Measurements from ENCODE around the gene RTN4RL1.
"Not testable (repeated sequence)": the region's sequence is repeated elsewhere in the genome, so short reads cannot be mapped to it uniquely, and the experiment has no call there.

The RTN4RL1 gene

GRCh38 chr17:1895479-1895878, 129.7 kb downstream of the RTN4RL1 start:
- not testable (repeated sequence) for H3K4me3 Mint-ChIP-seq, ATAC-seq, H3K27ac Mint-ChIP-seq, H3K9me3 Mint-ChIP-seq, H3K27me3 Mint-ChIP-seq
- Mint-ChIP-seq H3K36me3 (peaks cover 70% of the 10 kb centered on the region), H3K4me1 (peaks cover 11% of the 10 kb centered on the region)

DNA sequence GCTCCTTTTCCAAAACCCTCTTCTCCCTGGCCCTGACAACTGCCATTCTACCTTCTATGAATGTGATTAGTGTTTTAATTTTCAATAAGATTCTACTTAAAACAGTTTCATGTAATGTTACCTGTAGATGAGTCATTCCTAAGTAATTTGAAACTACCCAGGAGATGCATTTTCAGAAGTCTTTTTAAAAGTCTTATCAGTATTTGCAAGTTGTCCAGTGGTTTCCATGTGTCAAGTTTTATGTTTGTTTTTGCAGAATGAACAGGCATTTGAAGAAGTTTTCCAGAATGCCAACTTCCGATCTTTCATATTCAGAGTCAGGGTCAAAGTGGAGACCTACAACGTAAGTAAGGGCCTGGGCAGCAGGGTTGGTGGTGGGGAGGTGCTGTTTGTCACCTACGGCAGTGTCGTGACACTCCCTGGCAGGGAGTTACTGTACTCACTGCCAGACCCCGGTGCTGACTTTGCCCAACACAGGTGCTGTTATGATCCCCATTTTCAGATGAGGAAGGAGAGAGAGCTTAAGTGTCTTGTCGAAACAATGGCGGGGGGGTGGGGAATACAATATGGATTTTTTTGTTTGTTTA, 130.3 kb downstream of the RTN4RL1 start:
- Mint-ChIP-seq H3K9me3 (no peaks in the 10 kb centered on the region), H3K36me3 (peaks cover 70% of the 10 kb centered on the region), H3K4me3 (no peak overlapping the region), H3K27ac (no peak overlapping the region), H3K27me3 (no peaks in the 10 kb centered on the region), H3K4me1 (peaks cover 11% of the 10 kb centered on the region)
- no peak for ATAC-seq

- no peak for ATAC-seq
- H3K27ac Mint-ChIP-seq = no peak overlapping the region
- peaks cover 57% of the 10 kb centered on the region for H3K36me3 Mint-ChIP-seq
- no peak overlapping the region for H3K4me3 Mint-ChIP-seq
- H3K27me3 Mint-ChIP-seq = no peaks in the 10 kb centered on the region
- no peaks in the 10 kb centered on the region for H3K9me3 Mint-ChIP-seq
- no peaks in the 10 kb centered on the region for H3K4me1 Mint-ChIP-seq
Observed at GRCh38 chr17:1890758-1891450, 134.2 kb downstream of the RTN4RL1 start.

DNA sequence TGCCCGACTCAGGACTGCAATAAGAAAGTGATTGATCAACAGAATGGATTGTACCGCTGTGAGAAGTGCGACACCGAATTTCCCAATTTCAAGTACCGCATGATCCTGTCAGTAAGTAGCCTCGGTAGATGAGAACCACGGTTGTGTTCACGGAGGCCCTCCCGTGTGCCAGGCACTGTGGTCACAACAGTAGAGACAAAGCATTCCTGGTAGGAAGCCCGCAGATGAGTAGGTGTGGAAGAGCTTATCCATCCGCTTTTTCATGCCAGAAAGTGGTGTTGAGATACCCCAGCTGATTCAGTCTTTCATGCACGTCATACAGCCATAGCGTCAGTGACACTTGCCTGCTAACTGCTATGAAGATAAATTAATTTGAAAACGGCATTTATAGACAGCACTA, 136.4 kb downstream of the RTN4RL1 start:
- no peak overlapping the region for H3K4me3 Mint-ChIP-seq
- no peaks in the 10 kb centered on the region for H3K9me3 Mint-ChIP-seq
- no peaks in the 10 kb centered on the region for H3K4me1 Mint-ChIP-seq
- H3K36me3 Mint-ChIP-seq = peaks cover 63% of the 10 kb centered on the region
- H3K27ac Mint-ChIP-seq = no peak overlapping the region
- no peaks in the 10 kb centered on the region for H3K27me3 Mint-ChIP-seq
- no peak for ATAC-seq
